MM.1S (cell line): ENCODE data around the gene SLC12A6.

ENCODE experiments used
- EZH2 ChIP-seq: fragments of 300-600 bp; sonication (generic); optimal IDR thresholded peaks from 2 replicates; pipeline ENCODE3; 2017; ENCODE audit warnings: low read depth, mild to moderate bottlenecking, antibody characterized with exemption, low read length, mixed read lengths
- TF ChIP-seq, protein P1 (sequence below): fragments of 300-600 bp; sonication (generic); IDR thresholded peaks from 2 replicates; pipeline ENCODE4 v1.5.1; 2016; ENCODE audit warnings: antibody characterized with exemption, low read length, mixed read lengths

DNA sequence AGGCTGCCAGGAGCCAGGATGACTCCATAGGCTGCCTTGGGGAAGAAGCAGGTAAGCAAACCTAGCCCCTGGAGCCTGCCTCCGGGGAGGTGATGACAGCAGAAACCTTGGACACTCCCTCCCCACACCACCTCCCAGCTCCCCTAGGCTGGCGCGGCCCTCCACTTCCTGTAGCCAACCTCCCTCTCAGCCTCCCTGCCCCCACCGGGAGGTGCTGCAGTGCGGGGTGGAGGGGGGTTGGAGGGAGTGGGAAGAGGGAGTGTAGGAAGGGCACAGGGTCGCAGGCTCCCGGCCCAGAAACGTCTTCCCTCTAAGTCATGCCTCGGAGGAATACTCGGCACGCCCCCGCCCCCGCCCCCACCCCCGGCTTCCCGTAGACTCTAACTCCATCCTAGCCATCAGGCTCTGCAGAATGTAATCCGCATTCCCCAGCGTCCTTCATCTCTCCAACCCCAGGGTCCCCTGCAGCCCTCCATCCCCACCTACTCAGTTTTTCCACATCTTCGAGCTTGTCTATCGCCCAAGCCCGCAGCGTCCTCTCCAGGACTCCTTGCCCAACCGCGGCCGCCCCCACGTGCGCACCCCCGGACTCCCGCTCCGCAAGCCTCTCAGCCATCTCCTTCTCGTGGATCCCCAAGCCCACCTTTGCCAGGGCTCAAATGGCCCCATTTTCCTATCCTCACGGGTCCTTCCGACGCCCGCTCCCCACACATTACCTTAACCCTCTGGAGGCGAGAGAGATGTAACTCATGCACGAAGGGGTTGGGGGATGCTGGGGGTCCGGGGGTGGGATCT lies 28.9 kb upstream of the SLC12A6 start:
- TF ChIP-seq EZH2: no peak
- TF ChIP-seq, protein P1, sequence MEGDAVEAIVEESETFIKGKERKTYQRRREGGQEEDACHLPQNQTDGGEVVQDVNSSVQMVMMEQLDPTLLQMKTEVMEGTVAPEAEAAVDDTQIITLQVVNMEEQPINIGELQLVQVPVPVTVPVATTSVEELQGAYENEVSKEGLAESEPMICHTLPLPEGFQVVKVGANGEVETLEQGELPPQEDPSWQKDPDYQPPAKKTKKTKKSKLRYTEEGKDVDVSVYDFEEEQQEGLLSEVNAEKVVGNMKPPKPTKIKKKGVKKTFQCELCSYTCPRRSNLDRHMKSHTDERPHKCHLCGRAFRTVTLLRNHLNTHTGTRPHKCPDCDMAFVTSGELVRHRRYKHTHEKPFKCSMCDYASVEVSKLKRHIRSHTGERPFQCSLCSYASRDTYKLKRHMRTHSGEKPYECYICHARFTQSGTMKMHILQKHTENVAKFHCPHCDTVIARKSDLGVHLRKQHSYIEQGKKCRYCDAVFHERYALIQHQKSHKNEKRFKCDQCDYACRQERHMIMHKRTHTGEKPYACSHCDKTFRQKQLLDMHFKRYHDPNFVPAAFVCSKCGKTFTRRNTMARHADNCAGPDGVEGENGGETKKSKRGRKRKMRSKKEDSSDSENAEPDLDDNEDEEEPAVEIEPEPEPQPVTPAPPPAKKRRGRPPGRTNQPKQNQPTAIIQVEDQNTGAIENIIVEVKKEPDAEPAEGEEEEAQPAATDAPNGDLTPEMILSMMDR: no peak
